A549 (cell line): ENCODE measurements around the gene SIDT1.

Experiments used
- CEBPB ChIP-seq, 2 experiments: fragments of >200 bp in 1 of 2; sonication (Bioruptor Twin) in 1 of 2; formaldehyde crosslinking in 1 of 2; IDR thresholded peaks; 2 replicates each; pipeline ENCODE4 v1.6.1; 2012 to 2016
- CTCF ChIP-seq: fragments of >200 bp; sonication (Bioruptor Twin); formaldehyde crosslinking; IDR thresholded peaks from 3 replicates; pipeline ENCODE4 v1.5.1; 2016
- ELK1 ChIP-seq: fragments of 150-350 bp; IDR thresholded peaks from 2 replicates; pipeline ENCODE4 v1.6.1; 2014; ENCODE audit warnings: low read depth, mild to moderate bottlenecking, low read length
- RAD21 ChIP-seq, 2 experiments: fragments of >200 bp in 1 of 2; sonication (Bioruptor Twin) in 1 of 2; formaldehyde crosslinking in 1 of 2; IDR thresholded peaks in 1 of 2; conservative IDR thresholded peaks in 1 of 2; 2 replicates in 1 of 2; 3 replicates in 1 of 2; pipeline ENCODE4 v1.6.1; 2012 to 2018; ENCODE audit warnings: inconsistent platforms in 1 of 2
- REST ChIP-seq: fragments of 200-600 bp; sonication (generic); IDR thresholded peaks from 2 replicates; pipeline ENCODE4 v1.6.1; 2016; ENCODE audit warnings: antibody characterized with exemption, mild to moderate bottlenecking, moderate library complexity
- RNF2 ChIP-seq: fragments of 200-600 bp; sonication (generic); IDR thresholded peaks from 2 replicates; pipeline ENCODE4 v1.6.1; 2016; ENCODE audit warnings: low read depth, mild to moderate bottlenecking, antibody characterized with exemption, moderate library complexity, borderline replicate concordance
- TP53 ChIP-seq: fragments of 250-450 bp; sonication (Bioruptor Pico); IDR thresholded peaks from 2 replicates; pipeline ENCODE4 v1.5.0; 2021; ENCODE audit warnings: mild to moderate bottlenecking, moderate library complexity
- ZNF302 ChIP-seq: fragments of 250-450 bp; sonication (Bioruptor Pico); IDR thresholded peaks from 2 replicates; pipeline ENCODE4 v1.9.0; 2021; ENCODE audit warnings: inconsistent platforms, mild to moderate bottlenecking, moderate library complexity

GRCh38 chr3:113514265-113514769, 18.0 kb upstream of the SIDT1 start:
- TF ChIP-seq ELK1 = no peak
- no peak for TF ChIP-seq CTCF
- TF ChIP-seq RAD21 (conservative IDR thresholded peaks at IDR 0.05 in 1 of 2, IDR thresholded peaks at IDR 0.05 in 1 of 2) = no peak
- no peak for TF ChIP-seq REST
- no peak for TF ChIP-seq ZNF302 (CRISPR knock-in tag)
- no peak for TF ChIP-seq TP53 (CRISPR knock-in tag)
- no peak for TF ChIP-seq CEBPB (IDR thresholded peaks at IDR 0.05)
- TF ChIP-seq RNF2 = no peak
